GM23248 (cell line): ENCODE data around the gene CPPED1.

Source experiments
- EZH2 ChIP-seq: fragments of 200-600 bp; sonication (generic); IDR thresholded peaks from 2 replicates; pipeline ENCODE4 v1.6.1; 2018; ENCODE audit warnings: antibody characterized with exemption, mild to moderate bottlenecking; ENCODE audit not compliant: insufficient read depth, poor library complexity, severe bottlenecking
- EZH2phosphoT487 ChIP-seq: fragments of 200-600 bp; sonication (generic); IDR thresholded peaks from 2 replicates; pipeline ENCODE4 v1.6.1; 2018; ENCODE audit warnings: antibody characterized with exemption, moderate library complexity, mild to moderate bottlenecking, low read depth; ENCODE audit not compliant: insufficient read depth

GRCh38 chr16:12801511-12802042 lies 2.1 kb downstream of the CPPED1 start:
- no peak for TF ChIP-seq EZH2
- TF ChIP-seq EZH2phosphoT487 = no peak
